Measurements from ENCODE around the gene GZF1. TPM values are rescaled to one million over a fixed set of nuclear protein-coding genes. Genes with fewer than 3 reads are reported as not detected.

GZF1 gene
- total and polyA plus RNA-seq, 12 donors, result 8.6 to 42.7 (median 27.1) TPM

DNA sequence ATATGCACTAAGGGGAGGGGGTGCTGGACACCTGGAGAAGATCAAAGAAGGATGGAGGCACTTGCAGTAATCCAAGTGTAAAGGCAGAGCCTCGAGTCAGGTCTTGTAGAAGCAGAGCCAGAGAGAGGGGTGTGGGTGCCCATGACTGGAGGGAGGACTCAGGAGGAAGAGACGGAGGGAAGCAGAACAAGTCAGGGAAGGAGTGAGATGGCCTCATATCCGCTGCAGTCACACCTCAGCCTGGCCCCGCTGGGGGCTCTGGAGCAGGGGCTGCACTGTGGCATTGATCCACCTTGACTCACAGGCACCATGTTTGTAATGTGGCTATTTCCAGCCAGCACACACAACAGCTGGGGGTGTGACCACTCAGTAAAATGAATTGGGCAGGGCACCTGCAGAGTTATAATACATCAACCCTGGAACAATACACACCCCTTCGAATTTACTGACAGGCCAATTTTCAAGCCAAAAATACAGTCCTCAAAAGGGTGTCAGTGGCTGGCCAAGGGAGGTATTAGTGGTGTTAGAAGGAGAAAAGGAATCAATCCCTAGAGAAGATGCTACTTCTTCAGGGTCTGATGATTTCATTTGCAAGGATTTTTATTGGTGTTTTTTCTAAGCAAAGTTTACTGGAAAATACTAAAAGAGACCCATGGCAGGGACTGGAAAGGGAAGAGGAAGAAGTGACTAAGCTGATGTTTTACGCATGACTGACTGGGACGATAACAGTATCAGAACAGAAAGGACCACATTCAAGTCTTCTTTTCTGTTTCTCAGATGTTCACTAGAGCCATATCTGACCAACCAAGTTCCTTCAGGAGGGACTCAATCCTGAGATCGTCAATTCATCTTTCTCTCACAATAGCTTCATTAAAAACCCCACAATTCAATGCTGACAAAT lies 30.3 kb upstream of the GZF1 start:
- intact Hi-C loops (cut with DNase I), result loop anchor here in 6 of 10 donors (5.0 to 10.0 kb wide), 6 partner anchors 84 to 997 kb away; no protein-coding TSS in a partner anchor
- Histone ChIP-seq H3K4me3 (no peak overlapping the region), H3K9me3 (peaks cover 0 to 7% (median 0%) of the 10 kb centered on the region in 11 donors), H3K27me3 (no peaks in the 10 kb centered on the region), H3K4me1 (peaks cover 0 to 13% (median 7%) of the 10 kb centered on the region in 9 donors), H3K27ac (peak overlapping the region in 1 of 10 donors; percentile 36), H3K36me3 (no peaks in the 10 kb centered on the region)
- TF ChIP-seq, protein P1, sequence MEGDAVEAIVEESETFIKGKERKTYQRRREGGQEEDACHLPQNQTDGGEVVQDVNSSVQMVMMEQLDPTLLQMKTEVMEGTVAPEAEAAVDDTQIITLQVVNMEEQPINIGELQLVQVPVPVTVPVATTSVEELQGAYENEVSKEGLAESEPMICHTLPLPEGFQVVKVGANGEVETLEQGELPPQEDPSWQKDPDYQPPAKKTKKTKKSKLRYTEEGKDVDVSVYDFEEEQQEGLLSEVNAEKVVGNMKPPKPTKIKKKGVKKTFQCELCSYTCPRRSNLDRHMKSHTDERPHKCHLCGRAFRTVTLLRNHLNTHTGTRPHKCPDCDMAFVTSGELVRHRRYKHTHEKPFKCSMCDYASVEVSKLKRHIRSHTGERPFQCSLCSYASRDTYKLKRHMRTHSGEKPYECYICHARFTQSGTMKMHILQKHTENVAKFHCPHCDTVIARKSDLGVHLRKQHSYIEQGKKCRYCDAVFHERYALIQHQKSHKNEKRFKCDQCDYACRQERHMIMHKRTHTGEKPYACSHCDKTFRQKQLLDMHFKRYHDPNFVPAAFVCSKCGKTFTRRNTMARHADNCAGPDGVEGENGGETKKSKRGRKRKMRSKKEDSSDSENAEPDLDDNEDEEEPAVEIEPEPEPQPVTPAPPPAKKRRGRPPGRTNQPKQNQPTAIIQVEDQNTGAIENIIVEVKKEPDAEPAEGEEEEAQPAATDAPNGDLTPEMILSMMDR (IDR thresholded peaks at IDR 0.05), result no peak
- DNase-seq, result no peak
- peak in 1 of 8 donors; percentile 28 for ATAC-seq
- 83 to 88% methylated on average over 8 of the region's 8 CpGs for WGBS, 2 donors

GRCh38 chr20:23332467-23332866 lies 29.5 kb upstream of the GZF1 start:
- no peak overlapping the region for H3K4me3 ChIP-seq
- H3K36me3 ChIP-seq, result no peaks in the 10 kb centered on the region
- TF ChIP-seq, protein P1 (IDR thresholded peaks at IDR 0.05), result no peak
- intact Hi-C loops (cut with DNase I), result loop anchor here in 6 of 10 donors (5.0 to 10.0 kb wide), 6 partner anchors 85 to 998 kb away; no protein-coding TSS in a partner anchor
- ATAC-seq, result no peak
- no peak for DNase-seq
- peaks cover 0 to 7% (median 0%) of the 10 kb centered on the region in 11 donors for H3K9me3 ChIP-seq
- no peak overlapping the region for H3K27ac ChIP-seq
- no peaks in the 10 kb centered on the region for H3K27me3 ChIP-seq
- H3K4me1 ChIP-seq, result peaks cover 0 to 13% (median 7%) of the 10 kb centered on the region in 9 donors
- WGBS, 2 donors, result 55 to 63% methylated on average over 2 of the region's 2 CpGs

DNA sequence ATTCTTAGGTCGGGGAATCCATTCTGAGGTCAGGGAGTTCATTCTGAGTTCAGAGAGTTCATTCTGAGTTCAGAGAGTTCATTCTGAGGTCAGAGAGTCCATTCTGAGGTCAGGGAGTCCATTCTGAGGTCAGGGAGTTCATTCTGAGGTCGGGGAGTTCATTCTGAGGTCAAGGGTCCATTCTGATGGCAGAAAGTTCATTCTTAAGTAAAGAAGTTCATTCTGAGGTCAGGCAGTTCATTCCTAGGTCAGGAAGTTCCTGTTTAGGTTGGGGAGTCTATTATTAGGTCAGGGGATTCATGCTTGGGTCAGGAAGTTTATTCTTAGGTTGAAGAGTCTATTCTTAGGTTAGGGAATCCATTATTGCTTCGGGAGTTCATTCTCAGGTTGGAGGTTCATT lies 27.9 kb upstream of the GZF1 start:
- H3K27me3 ChIP-seq, result no peaks in the 10 kb centered on the region
- no peak overlapping the region for H3K4me3 ChIP-seq
- no peak overlapping the region for H3K27ac ChIP-seq
- H3K9me3 ChIP-seq, result peaks cover 0 to 7% (median 0%) of the 10 kb centered on the region in 11 donors
- DNase-seq, result no peak
- peak in 3 of 8 donors; percentile 30 to 50 (median 47) for ATAC-seq
- intact Hi-C loops (cut with DNase I), result loop anchor here in 6 of 10 donors (5.0 to 10.0 kb wide), 6 partner anchors 87 to 999 kb away; no protein-coding TSS in a partner anchor
- H3K36me3 ChIP-seq, result no peaks in the 10 kb centered on the region
- WGBS, 2 donors, result 52% methylated on average over 3 of the region's 3 CpGs
- TF ChIP-seq, protein P1 (IDR thresholded peaks at IDR 0.05), result no peak
- H3K4me1 ChIP-seq, result peaks cover 0 to 13% (median 7%) of the 10 kb centered on the region in 9 donors

GRCh38 chr20:23335521-23335920 lies 26.5 kb upstream of the GZF1 start:
- Histone ChIP-seq H3K36me3 (no peaks in the 10 kb centered on the region), H3K27me3 (no peaks in the 10 kb centered on the region), H3K9me3 (no peaks in the 10 kb centered on the region), H3K4me3 (no peak overlapping the region), H3K4me1 (peaks cover 0 to 19% (median 7%) of the 10 kb centered on the region in 9 donors), H3K27ac (no peak overlapping the region)
- no peak for DNase-seq
- TF ChIP-seq, protein P1 (IDR thresholded peaks at IDR 0.05), result no peak
- intact Hi-C loops (cut with DNase I), result loop anchor here in 8 of 10 donors (5.0 to 10.0 kb wide), 8 partner anchors 88 to 1001 kb away; no protein-coding TSS in a partner anchor
- no peak for ATAC-seq
- 96 to 98% methylated on average over 5 of the region's 5 CpGs for WGBS, 2 donors
